AG10803 (cell line): ENCODE data around the gene ST8SIA1.

ENCODE experiments used
- DNase-seq: peaks from one replicate; pipeline ENCODE4 v3.0.0; 2010; ENCODE audit warnings: low read depth
- H3K4me3 ChIP-seq: 2 replicates; pipeline ENCODE4 v1.5.1; 2011; ENCODE audit warnings: mild to moderate bottlenecking, low read length, control low read depth
- CTCF ChIP-seq: conservative IDR thresholded peaks from 2 replicates; pipeline ENCODE4 v1.5.1; 2011; ENCODE audit warnings: mild to moderate bottlenecking, low read length, control low read depth, inconsistent platforms

The ST8SIA1 gene

GRCh38 chr12:22230280-22230794 is 104.2 kb downstream of the ST8SIA1 start:
- DNase-seq: peak; percentile 34
- no peak for TF ChIP-seq CTCF
- H3K4me3 ChIP-seq: no peak overlapping the region

GRCh38 chr12:22229652-22230279 is 104.7 kb downstream of the ST8SIA1 start:
- DNase-seq: peak; percentile 36
- H3K4me3 ChIP-seq: no peak overlapping the region
- no peak for TF ChIP-seq CTCF

DNA sequence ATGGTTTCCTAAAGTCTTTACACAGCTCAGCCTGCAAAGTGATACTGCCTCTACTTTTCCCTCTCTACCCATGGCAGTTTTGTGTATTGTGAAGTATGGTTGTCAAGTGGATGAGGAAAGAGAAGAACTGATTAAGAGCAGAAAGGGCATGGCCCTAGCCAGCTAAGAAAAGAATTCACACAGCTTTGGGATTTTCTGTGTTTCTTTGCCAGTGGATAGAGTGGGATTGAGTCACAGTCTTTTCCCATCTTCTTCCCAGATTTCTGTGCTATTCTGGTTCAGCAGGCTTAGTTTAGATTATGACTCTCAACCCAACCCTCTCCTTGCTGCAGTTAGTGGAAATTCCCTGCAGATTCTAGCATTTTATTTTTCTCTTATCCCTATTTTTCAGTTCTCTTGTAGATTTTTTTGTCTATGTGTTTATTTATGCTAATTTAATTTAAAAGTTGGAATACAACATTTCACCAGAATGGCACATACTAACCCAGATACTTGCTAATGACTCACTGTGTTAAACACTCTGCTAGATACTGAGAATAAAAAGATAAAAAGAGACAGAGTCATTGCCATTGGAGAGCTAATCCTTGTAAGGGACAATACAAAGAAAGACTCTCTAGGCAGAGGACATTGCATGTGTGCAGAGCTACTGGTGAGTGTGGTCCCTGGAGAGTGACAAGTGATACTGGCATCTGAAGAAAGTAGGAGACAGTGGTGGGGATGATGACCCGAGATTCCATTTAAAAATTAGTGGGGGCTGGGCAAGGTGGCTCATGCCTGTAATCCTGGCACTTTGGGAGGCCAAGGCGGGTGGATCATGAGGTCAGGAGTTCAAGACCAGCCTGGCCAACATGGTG is 106.3 kb downstream of the ST8SIA1 start:
- no peak overlapping the region for H3K4me3 ChIP-seq
- peak; percentile 55 for DNase-seq
- no peak for TF ChIP-seq CTCF

GRCh38 chr12:22223356-22223755 is 111.2 kb downstream of the ST8SIA1 start:
- TF ChIP-seq CTCF: no peak
- DNase-seq: no peak
- H3K4me3 ChIP-seq: no peak overlapping the region

DNA sequence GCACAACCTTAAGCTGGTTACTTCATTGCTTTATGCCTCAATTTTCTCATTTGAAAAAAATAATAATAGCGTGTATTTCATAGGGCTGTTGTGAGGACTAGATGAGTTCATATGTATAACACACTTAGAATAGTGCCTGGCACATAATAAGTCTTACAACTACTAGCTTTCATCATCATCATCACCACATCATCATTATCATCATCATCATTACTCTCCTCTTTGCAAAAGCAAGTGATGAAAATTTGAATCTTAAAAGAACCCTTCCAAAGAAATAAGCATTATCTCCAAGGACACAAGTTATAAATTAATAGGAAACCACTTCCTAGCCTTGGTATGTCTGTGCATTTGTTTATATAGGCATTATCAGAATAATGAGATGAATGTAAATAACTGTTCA is 117.0 kb downstream of the ST8SIA1 start:
- DNase-seq: no peak
- no peak for TF ChIP-seq CTCF
- H3K4me3 ChIP-seq: no peak overlapping the region

DNA sequence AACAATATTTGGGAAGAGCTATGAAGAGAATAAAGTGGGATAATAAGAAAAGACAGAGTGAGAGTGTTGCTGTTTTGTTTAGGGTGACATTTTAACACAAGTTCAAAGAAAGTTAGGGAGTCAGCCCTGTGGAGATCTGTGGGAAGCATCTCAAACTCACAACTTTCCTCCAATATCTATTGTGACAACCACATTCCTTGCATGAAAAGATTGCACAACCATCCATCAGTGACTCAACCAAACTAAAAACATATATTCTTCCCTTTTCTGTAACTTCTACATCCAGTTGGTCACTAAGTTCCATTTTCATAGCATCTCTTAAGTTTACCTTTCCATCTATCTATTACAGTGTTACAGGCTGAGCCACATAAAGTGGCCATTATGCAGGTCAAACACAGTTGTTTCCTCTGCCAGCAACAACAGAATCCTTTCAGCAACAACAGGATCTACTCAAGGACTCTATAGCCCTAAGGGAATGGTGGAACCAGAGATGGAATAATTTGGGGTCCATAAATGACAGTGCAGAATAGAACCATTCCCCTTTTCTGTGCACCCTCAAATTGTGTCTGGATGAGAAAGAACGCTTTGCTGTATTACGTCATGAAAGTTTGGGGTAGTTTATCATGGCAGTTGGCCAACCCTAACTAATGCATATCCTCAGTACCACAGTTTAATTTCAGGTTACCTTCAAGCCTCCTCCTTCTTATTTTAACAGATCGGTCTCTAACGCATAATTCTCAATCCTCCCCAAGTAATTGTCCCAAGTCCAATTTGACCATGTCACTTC is 118.8 kb downstream of the ST8SIA1 start:
- no peak for TF ChIP-seq CTCF
- H3K4me3 ChIP-seq: no peak overlapping the region
- DNase-seq: peak; percentile 21
